ENCODE measurements around the gene ABCC8. TPM values are rescaled to one million over a fixed set of nuclear protein-coding genes. Genes with fewer than 3 reads are reported as not detected.

Gene ABCC8
- total and polyA plus RNA-seq, 2 donors (not counting 3 experiments of a cell fraction or from before 2014, with no cell fraction given): not detected

GRCh38 chr11:17508306-17508705 lies 31.7 kb upstream of the ABCC8 start:
- POLR2A ChIA-PET: interaction anchor here (1.3 kb wide), 1 partner anchor 19 kb away, joined by 3 read pairs; no protein-coding TSS in a partner anchor

GRCh38 chr11:17507773-17508172 lies 31.1 kb upstream of the ABCC8 start:
- no peak for DNase-seq (ENCODE audit: low read depth, low spot score)
- no peak overlapping the region for H3K27ac ChIP-seq (ENCODE audit: insufficient read depth, low read depth, low read length)
- no peaks in the 10 kb centered on the region for H3K79me2 ChIP-seq (ENCODE audit: control insufficient read depth, insufficient read depth, low read length)
- H3K9ac ChIP-seq (replicated peaks; ENCODE audit: extremely low read depth, insufficient read depth, low read length): no peak overlapping the region
- H2AFZ ChIP-seq (ENCODE audit: low read depth, low read length): no peak overlapping the region
- TF ChIP-seq GATA2 (IDR thresholded peaks at IDR 0.05; ENCODE audit: insufficient read depth, insufficient read length, low read depth, low read length): no peak
- no peak for TF ChIP-seq POLR2AphosphoS5 (IDR thresholded peaks at IDR 0.05; ENCODE audit: insufficient read depth, low read depth, low read length)
- TF ChIP-seq POLR2A (IDR thresholded peaks at IDR 0.05; ENCODE audit: low read depth, low read length): no peak
- TF ChIP-seq FOS (IDR thresholded peaks at IDR 0.05; ENCODE audit: borderline replicate concordance, insufficient read depth, low read length): no peak
- TF ChIP-seq EZH2 (IDR thresholded peaks at IDR 0.05; ENCODE audit: borderline replicate concordance, low read depth, low read length, severe bottlenecking): no peak
- intact Hi-C loops (cut with micrococcal nuclease): no loop called here
- H3K4me1 ChIP-seq (ENCODE audit: control insufficient read depth, extremely low read depth, insufficient read depth, low read length): no peaks in the 10 kb centered on the region
- no TSS peak for BruUV-seq (replicated peaks)
- ChIA-PET POLR2A (no interaction called here), CTCF (interaction anchor here (0.7 to 7.4 kb wide), 10 partner anchors 9 to 566 kb away, joined by 3 to 184 read pairs (median 6); partner anchors contain the start of gene KCNJ11)
- H3K4me3 ChIP-seq (replicated peaks in 1 of 3; ENCODE audit: insufficient read depth in 1 of 3, low read depth in 1 of 3, low read length in 3 of 3): no peak overlapping the region
- dilution Hi-C loops (cut with MboI; ENCODE audit: extremely low pct_ligation_motif_present, low sequenced_read_pairs): no loop called here
- no peaks in the 10 kb centered on the region for H3K9me3 ChIP-seq (replicated peaks; ENCODE audit: control insufficient read depth, insufficient read depth, low read length)
- H3K4me2 ChIP-seq (ENCODE audit: insufficient read depth, low read length): no peak overlapping the region
- no peaks in the 10 kb centered on the region for H4K20me1 ChIP-seq (replicated peaks; ENCODE audit: control insufficient read depth, extremely low read depth, insufficient read depth, low read length)
- H3K36me3 ChIP-seq (ENCODE audit: control insufficient read depth in 2 of 2, extremely low read depth in 1 of 2, insufficient read depth in 2 of 2, low read length in 2 of 2): no peaks in the 10 kb centered on the region
- no peaks in the 10 kb centered on the region for H3K9me1 ChIP-seq (replicated peaks; ENCODE audit: control insufficient read depth, extremely low read depth, insufficient read depth, low read length)
- no peak for FAIRE-seq
- H3K27me3 ChIP-seq (ENCODE audit: control insufficient read depth in 2 of 2, insufficient read depth in 2 of 2, low read length in 2 of 2): no peaks in the 10 kb centered on the region

More at GRCh38 chr11:17508306-17508705, 31.7 kb upstream of the ABCC8 start:
- no peak overlapping the region for H3K4me3 ChIP-seq (replicated peaks in 1 of 3; ENCODE audit: insufficient read depth in 1 of 3, low read depth in 1 of 3, low read length in 3 of 3)
- no peaks in the 10 kb centered on the region for H4K20me1 ChIP-seq (replicated peaks; ENCODE audit: control insufficient read depth, extremely low read depth, insufficient read depth, low read length)
- no peak overlapping the region for H3K27ac ChIP-seq (ENCODE audit: insufficient read depth, low read depth, low read length)
- dilution Hi-C loops (cut with MboI; ENCODE audit: extremely low pct_ligation_motif_present, low sequenced_read_pairs): no loop called here
- H3K9me1 ChIP-seq (replicated peaks; ENCODE audit: control insufficient read depth, extremely low read depth, insufficient read depth, low read length): no peaks in the 10 kb centered on the region
- CTCF ChIA-PET: interaction anchor here (0.7 to 7.4 kb wide), 10 partner anchors 10 to 567 kb away, joined by 3 to 184 read pairs (median 6); partner anchors contain the start of gene KCNJ11
- H3K9me3 ChIP-seq (replicated peaks; ENCODE audit: control insufficient read depth, insufficient read depth, low read length): no peaks in the 10 kb centered on the region
- H3K9ac ChIP-seq (replicated peaks; ENCODE audit: extremely low read depth, insufficient read depth, low read length): no peak overlapping the region
- DNase-seq (ENCODE audit: low read depth, low spot score): no peak
- no peak overlapping the region for H2AFZ ChIP-seq (ENCODE audit: low read depth, low read length)
- no peak for TF ChIP-seq EZH2 (IDR thresholded peaks at IDR 0.05; ENCODE audit: borderline replicate concordance, low read depth, low read length, severe bottlenecking)
- no peak for TF ChIP-seq MAX (IDR thresholded peaks at IDR 0.05; ENCODE audit: insufficient read depth, insufficient read length)
- TF ChIP-seq FOS (IDR thresholded peaks at IDR 0.05; ENCODE audit: borderline replicate concordance, insufficient read depth, low read length): no peak
- TF ChIP-seq POLR2AphosphoS5 (IDR thresholded peaks at IDR 0.05; ENCODE audit: insufficient read depth, low read depth, low read length): no peak
- TF ChIP-seq MYC (IDR thresholded peaks at IDR 0.05; ENCODE audit: low read depth, low read length): no peak
- TF ChIP-seq JUN (IDR thresholded peaks at IDR 0.05; ENCODE audit: borderline replicate concordance, insufficient read depth, insufficient read length, low read depth): no peak
- TF ChIP-seq POLR2A (IDR thresholded peaks at IDR 0.05; ENCODE audit: low read depth, low read length): no peak
- no peak for TF ChIP-seq GATA2 (IDR thresholded peaks at IDR 0.05; ENCODE audit: insufficient read depth, insufficient read length, low read depth, low read length)
- BruUV-seq (replicated peaks): no TSS peak
- no peaks in the 10 kb centered on the region for H3K27me3 ChIP-seq (ENCODE audit: control insufficient read depth in 2 of 2, insufficient read depth in 2 of 2, low read length in 2 of 2)
- no peaks in the 10 kb centered on the region for H3K36me3 ChIP-seq (ENCODE audit: control insufficient read depth in 2 of 2, extremely low read depth in 1 of 2, insufficient read depth in 2 of 2, low read length in 2 of 2)
- no peak overlapping the region for H3K4me2 ChIP-seq (ENCODE audit: insufficient read depth, low read length)
- no peaks in the 10 kb centered on the region for H3K4me1 ChIP-seq (ENCODE audit: control insufficient read depth, extremely low read depth, insufficient read depth, low read length)
- intact Hi-C loops (cut with micrococcal nuclease): no loop called here
- no peaks in the 10 kb centered on the region for H3K79me2 ChIP-seq (ENCODE audit: control insufficient read depth, insufficient read depth, low read length)
- no peak for FAIRE-seq

Data from endothelial cell of umbilical vein (primary cell).